Transverse colon (tissue), 4 donors: Measurements from ENCODE around the gene CARMIL1. TPM values are rescaled to one million over a fixed set of nuclear protein-coding genes. Genes with fewer than 3 reads are reported as not detected.

ENCODE experiments used
- DNase-seq: peaks from one replicate; pipeline ENCODE4 v3.0.0-alpha.2; 2019
- H3K27ac ChIP-seq, 4 donors: fragments of 200-600 bp; sonication (generic); 2 replicates each; pipeline ENCODE4 v1.5.1; 2016 to 2018; ENCODE audit warnings: inconsistent platforms in 4 of 4
- H3K27me3 ChIP-seq: fragments of 200-600 bp; sonication (generic); 2 replicates; pipeline ENCODE4 v1.5.1; 2017; ENCODE audit warnings: inconsistent platforms
- H3K36me3 ChIP-seq, 4 donors: fragments of 200-600 bp; sonication (generic); 2 replicates each; pipeline ENCODE4 v1.5.1; 2017 to 2019; ENCODE audit warnings: inconsistent platforms in 4 of 4
- H3K4me1 ChIP-seq, 4 donors: fragments of 200-600 bp; sonication (generic); 2 replicates each; pipeline ENCODE4 v1.5.1; 2017 to 2020; ENCODE audit warnings: inconsistent platforms in 4 of 4
- H3K4me3 ChIP-seq, 4 donors: fragments of 200-600 bp; sonication (generic); 1 replicate in 1 of 4; 2 replicates in 3 of 4; pipeline versions ENCODE4 v1.5.1 to v1.6.1; 2017 to 2019; ENCODE audit warnings: inconsistent platforms in 4 of 4
- H3K9me3 ChIP-seq, 2 donors: fragments of 200-600 bp; sonication (generic); 2 replicates each; pipeline ENCODE4 v1.5.1; 2017 to 2019; ENCODE audit warnings: inconsistent platforms in 2 of 2
- CTCF ChIP-seq, 5 experiments: fragments of 200-600 bp in 3 of 5; fragments of 450-650 bp in 2 of 5; sonication (generic) in 3 of 5; IDR thresholded peaks; 1 replicate in 2 of 5; 2 replicates in 3 of 5; pipeline ENCODE4 v1.5.1; 2016 to 2017; ENCODE audit warnings: antibody characterized with exemption in 5 of 5, inconsistent platforms in 3 of 5, mild to moderate bottlenecking in 2 of 5, moderate library complexity in 1 of 5
- EP300 ChIP-seq: sonication (generic); formaldehyde crosslinking; IDR thresholded peaks from one replicate; pipeline ENCODE4 v1.6.1; 2017; ENCODE audit warnings: antibody characterized with exemption, low read depth
- POLR2A ChIP-seq: fragments of 450-650 bp; IDR thresholded peaks from one replicate; pipeline ENCODE4 v1.6.1; 2016; ENCODE audit warnings: antibody characterized with exemption, mild to moderate bottlenecking, moderate library complexity
- POLR2AphosphoS5 ChIP-seq, 3 donors: sonication (generic); formaldehyde crosslinking; IDR thresholded peaks; one replicate each; pipeline ENCODE4 v1.6.1; 2016; ENCODE audit warnings: antibody characterized with exemption in 3 of 3
- WGBS, 2 donors: methylation state at CpG; one replicate each; pipeline ENCODE4 v1.1.5; 2018; ENCODE audit warnings: low coverage in 1 of 2; 5-methylcytosine and 5-hydroxymethylcytosine counted together
- in situ Hi-C, 4 donors: fragments of 200-750 bp; cut with MboI; loops; one replicate each; pipeline versions ENCODE4 v1.15.0 to v1.15.1; 2017; ENCODE audit warnings: low sequenced_read_pairs in 3 of 4, low pct_ligation_motif_present in 1 of 4, low pct_unique_long_range_greater_than_20kb in 1 of 4
- intact Hi-C: fragments of 100-400 bp; cut with DNase I; formaldehyde crosslinking; loops from one replicate; pipeline ENCODE4 v1.15.1; 2023; ENCODE audit warnings: low total_unique reads
- total RNA-seq, 4 donors: library from RNA; depleted of rRNA; stranded (reverse); fragments of >200 nt; gene quantifications; one replicate each; pipeline ENCODE4 v1.1.0, GENCODE V29; 2016

Gene CARMIL1
- total RNA-seq, 4 donors from 2014 or later = 25.1 to 93.5 (median 61.0) TPM

GRCh38 chr6:25423358-25423757, 144.2 kb downstream of the CARMIL1 start:
- H3K27ac ChIP-seq = no peak overlapping the region
- H3K4me3 ChIP-seq = no peak overlapping the region
- intact Hi-C loops (no loop called here), in situ Hi-C loops (no loop called here)
- WGBS, 2 donors = 64 to 90% methylated on average over 6 of the region's 6 CpGs
- DNase-seq = no peak
- no peaks in the 10 kb centered on the region for H3K27me3 ChIP-seq
- H3K36me3 ChIP-seq = no peaks in the 10 kb centered on the region
- no peaks in the 10 kb centered on the region for H3K4me1 ChIP-seq
- no peaks in the 10 kb centered on the region for H3K9me3 ChIP-seq
- no peak for TF ChIP-seq POLR2A
- no peak for TF ChIP-seq POLR2AphosphoS5 (IDR thresholded peaks at IDR 0.05)
- TF ChIP-seq CTCF (IDR thresholded peaks at IDR 0.05) = no peak
- TF ChIP-seq EP300 = no peak

GRCh38 chr6:25424303-25424702, 145.1 kb downstream of the CARMIL1 start:
- Histone ChIP-seq H3K27me3 (no peaks in the 10 kb centered on the region), H3K36me3 (no peaks in the 10 kb centered on the region), H3K27ac (no peak overlapping the region), H3K9me3 (no peaks in the 10 kb centered on the region), H3K4me1 (no peaks in the 10 kb centered on the region), H3K4me3 (no peak overlapping the region)
- in situ Hi-C loops = no loop called here
- DNase-seq = no peak
- TF ChIP-seq POLR2A (no peak), POLR2AphosphoS5 (IDR thresholded peaks at IDR 0.05) (no peak), CTCF (IDR thresholded peaks at IDR 0.05) (no peak)
- intact Hi-C loops = no loop called here
- 75 to 86% methylated on average over 1 of the region's 1 CpG for WGBS, 2 donors

- no peak overlapping the region for H3K27ac ChIP-seq
- no peak for DNase-seq
- TF ChIP-seq CTCF (IDR thresholded peaks at IDR 0.05) (no peak), POLR2A (no peak), EP300 (no peak), POLR2AphosphoS5 (IDR thresholded peaks at IDR 0.05) (no peak)
- no peaks in the 10 kb centered on the region for H3K36me3 ChIP-seq
- WGBS, 2 donors = 71 to 80% methylated on average over 2 of the region's 2 CpGs
- intact Hi-C loops (no loop called here), in situ Hi-C loops (no loop called here)
- peaks cover 0 to 13% (median 4%) of the 10 kb centered on the region in 4 donors for H3K4me1 ChIP-seq
- no peaks in the 10 kb centered on the region for H3K27me3 ChIP-seq
- H3K4me3 ChIP-seq = no peak overlapping the region
- no peaks in the 10 kb centered on the region for H3K9me3 ChIP-seq
Observed at GRCh38 chr6:25427549-25427948, 148.4 kb downstream of the CARMIL1 start.

- Histone ChIP-seq H3K9me3 (no peaks in the 10 kb centered on the region), H3K27me3 (no peaks in the 10 kb centered on the region), H3K4me3 (no peak overlapping the region), H3K36me3 (no peaks in the 10 kb centered on the region), H3K4me1 (peaks cover 0 to 18% (median 7%) of the 10 kb centered on the region in 4 donors), H3K27ac (no peak overlapping the region)
- intact Hi-C loops (no loop called here), in situ Hi-C loops (no loop called here)
- 80 to 93% methylated on average over 1 of the region's 1 CpG for WGBS, 2 donors
- no peak for DNase-seq
- TF ChIP-seq POLR2AphosphoS5 (IDR thresholded peaks at IDR 0.05) (no peak), CTCF (IDR thresholded peaks at IDR 0.05) (no peak), POLR2A (no peak), EP300 (no peak)
Observed at GRCh38 chr6:25428758-25429317, 149.7 kb downstream of the CARMIL1 start.
